ENCODE results near the gene PALLD.

Gene PALLD

GRCh38 chr4:168488869-168489274 lies 8.0 kb upstream of the PALLD start:
- H4K20me1 ChIP-seq (ENCODE audit: insufficient read depth, low read length): no peaks in the 10 kb centered on the region
- DNase-seq: no peak
- TF ChIP-seq EZH2phosphoT487 (IDR thresholded peaks at IDR 0.05; ENCODE audit: low read length) (no peak), CTCF (IDR thresholded peaks at IDR 0.05; ENCODE audit: low read length) (no peak), EZH2 (optimal IDR thresholded peaks at IDR 0.05; ENCODE audit: low read depth, low read length) (no peak)
- no peaks in the 10 kb centered on the region for H3F3A ChIP-seq (ENCODE audit: insufficient read depth, low read length)
- H3K79me2 ChIP-seq (ENCODE audit: low read length): no peaks in the 10 kb centered on the region
- no peaks in the 10 kb centered on the region for H3K4me1 ChIP-seq (ENCODE audit: low read length)
- no peak overlapping the region for H3K27ac ChIP-seq (ENCODE audit: low read length)
- H3K9ac ChIP-seq (ENCODE audit: low read length): no peak overlapping the region
- no peak overlapping the region for H2AFZ ChIP-seq (ENCODE audit: low read length)
- no peaks in the 10 kb centered on the region for H3K9me2 ChIP-seq (replicated peaks; ENCODE audit: insufficient read depth, low read length)
- no peaks in the 10 kb centered on the region for H3K36me3 ChIP-seq (replicated peaks; ENCODE audit: insufficient read depth, low read length)
- no peak overlapping the region for H3K4me3 ChIP-seq (ENCODE audit: low read length)
- H3K4me2 ChIP-seq (ENCODE audit: low read depth, low read length): no peak overlapping the region
- no peaks in the 10 kb centered on the region for H3K9me3 ChIP-seq (replicated peaks; ENCODE audit: insufficient read depth, low read length)
- no peaks in the 10 kb centered on the region for H3K27me3 ChIP-seq (replicated peaks; ENCODE audit: insufficient read depth, low read length)

- H3K36me3 ChIP-seq (replicated peaks; ENCODE audit: insufficient read depth, low read length): no peaks in the 10 kb centered on the region
- no peaks in the 10 kb centered on the region for H3K79me2 ChIP-seq (ENCODE audit: low read length)
- H2AFZ ChIP-seq (ENCODE audit: low read length): no peak overlapping the region
- no peak overlapping the region for H3K9ac ChIP-seq (ENCODE audit: low read length)
- no peaks in the 10 kb centered on the region for H3K9me2 ChIP-seq (replicated peaks; ENCODE audit: insufficient read depth, low read length)
- H3K4me1 ChIP-seq (ENCODE audit: low read length): no peaks in the 10 kb centered on the region
- no peak for TF ChIP-seq EZH2 (optimal IDR thresholded peaks at IDR 0.05; ENCODE audit: low read depth, low read length)
- no peak for TF ChIP-seq CTCF (IDR thresholded peaks at IDR 0.05; ENCODE audit: low read length)
- no peak for DNase-seq
- no peak overlapping the region for H3K4me3 ChIP-seq (ENCODE audit: low read length)
- H3K27ac ChIP-seq (ENCODE audit: low read length): no peak overlapping the region
- H3K27me3 ChIP-seq (replicated peaks; ENCODE audit: insufficient read depth, low read length): no peaks in the 10 kb centered on the region
- H3K9me3 ChIP-seq (replicated peaks; ENCODE audit: insufficient read depth, low read length): no peaks in the 10 kb centered on the region
- H3F3A ChIP-seq (ENCODE audit: insufficient read depth, low read length): no peaks in the 10 kb centered on the region
- no peak overlapping the region for H3K4me2 ChIP-seq (ENCODE audit: low read depth, low read length)
- no peaks in the 10 kb centered on the region for H4K20me1 ChIP-seq (ENCODE audit: insufficient read depth, low read length)
Observed at GRCh38 chr4:168489616-168490015, 7.2 kb upstream of the PALLD start.

- Histone ChIP-seq H3K9ac (ENCODE audit: low read length) (no peak overlapping the region), H3K9me2 (replicated peaks; ENCODE audit: insufficient read depth, low read length) (no peaks in the 10 kb centered on the region), H3K4me3 (ENCODE audit: low read length) (no peak overlapping the region), H3K9me3 (replicated peaks; ENCODE audit: insufficient read depth, low read length) (no peaks in the 10 kb centered on the region), H3K4me2 (ENCODE audit: low read depth, low read length) (no peak overlapping the region), H3K36me3 (replicated peaks; ENCODE audit: insufficient read depth, low read length) (no peaks in the 10 kb centered on the region), H3F3A (ENCODE audit: insufficient read depth, low read length) (no peaks in the 10 kb centered on the region), H3K4me1 (ENCODE audit: low read length) (no peaks in the 10 kb centered on the region), H3K27ac (ENCODE audit: low read length) (no peak overlapping the region), H4K20me1 (ENCODE audit: insufficient read depth, low read length) (no peaks in the 10 kb centered on the region), H3K79me2 (ENCODE audit: low read length) (no peaks in the 10 kb centered on the region), H3K27me3 (replicated peaks; ENCODE audit: insufficient read depth, low read length) (no peaks in the 10 kb centered on the region), H2AFZ (ENCODE audit: low read length) (no peak overlapping the region)
- no peak for DNase-seq
- TF ChIP-seq EZH2 (optimal IDR thresholded peaks at IDR 0.05; ENCODE audit: low read depth, low read length) (no peak), CTCF (IDR thresholded peaks at IDR 0.05; ENCODE audit: low read length) (no peak), EZH2phosphoT487 (IDR thresholded peaks at IDR 0.05; ENCODE audit: low read length) (no peak)
Observed at GRCh38 chr4:168490711-168491110, 6.1 kb upstream of the PALLD start.
